ENCODE results near the gene IL36G. TPM values are rescaled to one million over a fixed set of nuclear protein-coding genes. Genes with fewer than 3 reads are reported as not detected.

IL36G gene
- total and polyA plus RNA-seq, 8 donors = 1.1 TPM; not detected in 7

GRCh38 chr2:112954364-112954763, 23.4 kb upstream of the IL36G start:
- H3K4me1 ChIP-seq = peaks cover 0 to 6% (median 3%) of the 10 kb centered on the region in 4 donors
- intact Hi-C loops (cut with DNase I; ENCODE audit: low total_unique reads) = no loop called here
- WGBS, 5 donors = 90 to 97% (median 94%) methylated on average over 7 of the region's 7 CpGs
- DNase-seq = no peak
- peaks cover 0 to 4% (median 0%) of the 10 kb centered on the region in 4 donors for H3K9me3 ChIP-seq
- no peak overlapping the region for H3K4me3 ChIP-seq
- H3K36me3 ChIP-seq = no peaks in the 10 kb centered on the region
- peaks cover 0 to 11% (median 0%) of the 10 kb centered on the region in 3 donors for H3K27me3 ChIP-seq
- no peak for TF ChIP-seq POLR2A (IDR thresholded peaks at IDR 0.05)
- TF ChIP-seq EP300 (IDR thresholded peaks at IDR 0.05) = no peak
- TF ChIP-seq POLR2AphosphoS5 (IDR thresholded peaks at IDR 0.05) = no peak
- no peak for TF ChIP-seq CTCF (IDR thresholded peaks at IDR 0.05)
- H3K27ac ChIP-seq = no peak overlapping the region

GRCh38 chr2:112957511-112957910, 20.3 kb upstream of the IL36G start:
- H3K27me3 ChIP-seq = peaks cover 0 to 11% (median 0%) of the 10 kb centered on the region in 3 donors
- H3K36me3 ChIP-seq = no peaks in the 10 kb centered on the region
- 88 to 99% (median 97%) methylated on average over 3 of the region's 3 CpGs for WGBS, 5 donors
- no peak for DNase-seq
- H3K27ac ChIP-seq = no peak overlapping the region
- H3K4me1 ChIP-seq = peaks cover 0 to 6% (median 3%) of the 10 kb centered on the region in 4 donors
- intact Hi-C loops (cut with DNase I; ENCODE audit: low total_unique reads) = no loop called here
- H3K9me3 ChIP-seq = no peaks in the 10 kb centered on the region
- no peak overlapping the region for H3K4me3 ChIP-seq
- TF ChIP-seq EP300 (IDR thresholded peaks at IDR 0.05) (no peak), POLR2A (IDR thresholded peaks at IDR 0.05) (no peak), CTCF (IDR thresholded peaks at IDR 0.05) (no peak), POLR2AphosphoS5 (IDR thresholded peaks at IDR 0.05) (no peak)

- WGBS, 5 donors = 35 to 48% (median 42%) methylated on average over 9 of the region's 9 CpGs
- intact Hi-C loops (cut with DNase I; ENCODE audit: low total_unique reads) = no loop called here
- H3K4me1 ChIP-seq = peaks cover 0 to 6% (median 3%) of the 10 kb centered on the region in 4 donors
- H3K9me3 ChIP-seq = no peaks in the 10 kb centered on the region
- peaks cover 0 to 11% (median 0%) of the 10 kb centered on the region in 3 donors for H3K27me3 ChIP-seq
- H3K4me3 ChIP-seq = no peak overlapping the region
- peak in 1 of 2 donors; percentile 83 for DNase-seq
- no peak overlapping the region for H3K27ac ChIP-seq
- no peaks in the 10 kb centered on the region for H3K36me3 ChIP-seq
- TF ChIP-seq EP300 (IDR thresholded peaks at IDR 0.05) (no peak), CTCF (IDR thresholded peaks at IDR 0.05) (peak in 5 of 7 experiments; percentile 47 to 72 (median 58))
Measured at GRCh38 chr2:112958428-112959108, 19.2 kb upstream of the IL36G start.

GRCh38 chr2:112959109-112959812, 18.5 kb upstream of the IL36G start:
- intact Hi-C loops (cut with DNase I; ENCODE audit: low total_unique reads) = no loop called here

More at GRCh38 chr2:112959109-112959812, 18.5 kb upstream of the IL36G start:
- no peak overlapping the region for H3K4me3 ChIP-seq
- no peak overlapping the region for H3K27ac ChIP-seq
- H3K4me1 ChIP-seq = peaks cover 0 to 6% (median 3%) of the 10 kb centered on the region in 4 donors
- TF ChIP-seq EP300 (IDR thresholded peaks at IDR 0.05) = no peak
- peak in 2 of 7 experiments; percentile 7 to 9 for TF ChIP-seq CTCF (IDR thresholded peaks at IDR 0.05)
- TF ChIP-seq POLR2AphosphoS5 (IDR thresholded peaks at IDR 0.05) = no peak
- no peak for TF ChIP-seq POLR2A (IDR thresholded peaks at IDR 0.05)
- no peaks in the 10 kb centered on the region for H3K36me3 ChIP-seq
- H3K27me3 ChIP-seq = peaks cover 0 to 11% (median 0%) of the 10 kb centered on the region in 3 donors
- WGBS, 5 donors = 62 to 68% (median 66%) methylated on average over 14 of the region's 14 CpGs
- no peaks in the 10 kb centered on the region for H3K9me3 ChIP-seq
- DNase-seq = peak in 1 of 2 donors; percentile 31
